ENCODE measurements around the gene RPA1. TPM values are rescaled to one million over a fixed set of nuclear protein-coding genes. Genes with fewer than 3 reads are reported as not detected.

RPA1 gene
- total RNA-seq, 2 donors from 2014 or later: 63.4 to 105 TPM

DNA sequence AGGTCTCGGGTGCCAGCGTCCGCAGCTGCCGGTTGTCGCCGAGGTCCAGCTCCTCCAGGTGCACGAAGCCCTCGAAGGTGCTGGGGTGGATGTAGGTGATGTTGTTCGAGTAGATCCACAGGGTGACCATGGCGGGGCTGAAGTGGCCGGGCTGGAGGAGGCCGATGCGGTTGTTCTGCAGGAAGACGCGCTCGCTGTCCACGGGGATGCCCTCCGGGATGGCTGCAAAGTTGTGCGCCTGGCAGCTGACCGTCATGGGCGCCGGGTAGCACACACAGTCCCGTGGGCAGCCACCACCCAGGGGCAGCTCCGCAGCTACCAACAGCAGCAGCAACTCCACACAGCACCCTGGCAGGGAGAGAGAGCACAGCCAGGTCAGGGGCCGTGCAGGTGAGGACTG, 107.7 kb downstream of the RPA1 start:
- intact Hi-C loops (cut with DNase I): no loop called here
- H3K27me3 ChIP-seq: no peaks in the 10 kb centered on the region
- no peak for DNase-seq

DNA sequence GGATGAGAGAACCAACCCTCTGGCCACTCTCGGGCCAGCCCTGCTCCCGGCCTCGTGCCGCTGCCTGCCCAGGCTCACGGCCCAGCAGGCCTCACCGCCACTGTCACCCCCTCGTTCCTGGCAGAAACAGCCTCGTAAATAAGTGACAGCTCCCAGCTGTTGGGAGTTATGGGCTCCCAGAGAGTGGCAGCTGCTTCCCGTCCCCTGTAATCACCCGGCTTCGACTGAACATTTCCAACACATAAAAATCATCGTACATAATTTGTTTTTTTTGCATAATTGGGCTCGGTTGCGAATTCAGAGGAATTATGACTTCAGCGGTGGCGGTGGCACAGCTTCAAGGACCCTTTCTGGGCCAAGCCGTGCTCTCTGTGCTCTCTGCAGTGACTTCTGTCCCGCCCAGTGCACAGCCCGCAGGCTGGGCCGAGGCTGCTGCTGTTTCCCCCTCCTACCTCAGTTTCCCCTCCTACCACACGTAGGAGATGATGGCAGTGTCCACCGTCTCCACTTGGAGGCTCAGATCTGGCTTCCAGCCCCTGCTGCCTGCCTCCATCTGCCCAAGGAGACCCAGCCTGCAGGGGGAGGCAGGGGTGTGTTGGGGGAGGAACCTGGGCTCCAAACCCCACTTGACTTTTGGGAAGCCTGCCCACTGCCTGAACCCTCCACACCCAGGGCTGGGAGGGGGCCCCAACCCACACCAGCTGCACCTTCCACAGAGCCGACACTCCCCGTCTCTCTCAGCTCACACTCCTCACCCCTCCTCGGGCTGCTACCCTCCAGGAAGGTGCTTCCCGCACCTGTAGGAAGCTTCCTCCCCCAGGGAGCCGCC, 110.4 kb downstream of the RPA1 start:
- DNase-seq: peak; percentile 43
- no peak overlapping the region for H3K27ac ChIP-seq
- H3K36me3 ChIP-seq: no peaks in the 10 kb centered on the region
- H3K4me1 ChIP-seq: no peaks in the 10 kb centered on the region
- no peaks in the 10 kb centered on the region for H3K9me3 ChIP-seq
- no peaks in the 10 kb centered on the region for H3K27me3 ChIP-seq
- intact Hi-C loops (cut with DNase I): no loop called here
- TF ChIP-seq, protein P1, sequence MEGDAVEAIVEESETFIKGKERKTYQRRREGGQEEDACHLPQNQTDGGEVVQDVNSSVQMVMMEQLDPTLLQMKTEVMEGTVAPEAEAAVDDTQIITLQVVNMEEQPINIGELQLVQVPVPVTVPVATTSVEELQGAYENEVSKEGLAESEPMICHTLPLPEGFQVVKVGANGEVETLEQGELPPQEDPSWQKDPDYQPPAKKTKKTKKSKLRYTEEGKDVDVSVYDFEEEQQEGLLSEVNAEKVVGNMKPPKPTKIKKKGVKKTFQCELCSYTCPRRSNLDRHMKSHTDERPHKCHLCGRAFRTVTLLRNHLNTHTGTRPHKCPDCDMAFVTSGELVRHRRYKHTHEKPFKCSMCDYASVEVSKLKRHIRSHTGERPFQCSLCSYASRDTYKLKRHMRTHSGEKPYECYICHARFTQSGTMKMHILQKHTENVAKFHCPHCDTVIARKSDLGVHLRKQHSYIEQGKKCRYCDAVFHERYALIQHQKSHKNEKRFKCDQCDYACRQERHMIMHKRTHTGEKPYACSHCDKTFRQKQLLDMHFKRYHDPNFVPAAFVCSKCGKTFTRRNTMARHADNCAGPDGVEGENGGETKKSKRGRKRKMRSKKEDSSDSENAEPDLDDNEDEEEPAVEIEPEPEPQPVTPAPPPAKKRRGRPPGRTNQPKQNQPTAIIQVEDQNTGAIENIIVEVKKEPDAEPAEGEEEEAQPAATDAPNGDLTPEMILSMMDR (IDR thresholded peaks at IDR 0.05): no peak
- no peak overlapping the region for H3K9ac ChIP-seq (ENCODE audit: low read depth in 2 of 2, low read length in 2 of 2)
- no peak overlapping the region for H3K4me3 ChIP-seq

More for the DNA sequence above, 107.7 kb downstream of the RPA1 start:
- Histone ChIP-seq H3K4me1 (no peaks in the 10 kb centered on the region), H3K27ac (no peak overlapping the region), H3K4me3 (no peak overlapping the region), H3K36me3 (no peaks in the 10 kb centered on the region), H3K9me3 (no peaks in the 10 kb centered on the region), H3K9ac (ENCODE audit: low read depth in 2 of 2, low read length in 2 of 2) (no peak overlapping the region)
- TF ChIP-seq, protein P1 (IDR thresholded peaks at IDR 0.05): no peak

DNA sequence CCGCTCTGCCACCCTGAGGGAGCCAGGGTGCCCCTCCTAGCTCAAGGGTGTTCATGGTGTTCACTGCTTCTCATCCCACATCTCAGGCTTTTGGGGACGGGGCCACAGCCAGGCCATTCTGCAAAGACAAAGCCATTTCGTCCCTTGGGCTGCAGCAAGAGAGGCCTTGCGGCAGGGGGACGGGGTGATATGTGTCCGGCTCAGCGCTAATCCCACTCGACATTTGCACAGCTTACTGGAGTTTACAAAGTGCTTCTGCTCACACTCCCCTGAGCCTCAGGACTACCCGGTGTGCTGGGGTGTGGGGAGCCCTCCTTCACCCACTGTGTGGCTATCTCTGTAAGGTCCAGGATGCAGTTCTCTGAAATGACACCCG, 111.0 kb downstream of the RPA1 start:
- H3K36me3 ChIP-seq: no peaks in the 10 kb centered on the region
- intact Hi-C loops (cut with DNase I): no loop called here
- TF ChIP-seq, protein P1 (IDR thresholded peaks at IDR 0.05): no peak
- H3K27me3 ChIP-seq: no peaks in the 10 kb centered on the region
- no peak overlapping the region for H3K27ac ChIP-seq
- no peaks in the 10 kb centered on the region for H3K4me1 ChIP-seq
- no peak overlapping the region for H3K9ac ChIP-seq (ENCODE audit: low read depth in 2 of 2, low read length in 2 of 2)
- no peak for DNase-seq
- no peaks in the 10 kb centered on the region for H3K9me3 ChIP-seq
- no peak overlapping the region for H3K4me3 ChIP-seq

DNA sequence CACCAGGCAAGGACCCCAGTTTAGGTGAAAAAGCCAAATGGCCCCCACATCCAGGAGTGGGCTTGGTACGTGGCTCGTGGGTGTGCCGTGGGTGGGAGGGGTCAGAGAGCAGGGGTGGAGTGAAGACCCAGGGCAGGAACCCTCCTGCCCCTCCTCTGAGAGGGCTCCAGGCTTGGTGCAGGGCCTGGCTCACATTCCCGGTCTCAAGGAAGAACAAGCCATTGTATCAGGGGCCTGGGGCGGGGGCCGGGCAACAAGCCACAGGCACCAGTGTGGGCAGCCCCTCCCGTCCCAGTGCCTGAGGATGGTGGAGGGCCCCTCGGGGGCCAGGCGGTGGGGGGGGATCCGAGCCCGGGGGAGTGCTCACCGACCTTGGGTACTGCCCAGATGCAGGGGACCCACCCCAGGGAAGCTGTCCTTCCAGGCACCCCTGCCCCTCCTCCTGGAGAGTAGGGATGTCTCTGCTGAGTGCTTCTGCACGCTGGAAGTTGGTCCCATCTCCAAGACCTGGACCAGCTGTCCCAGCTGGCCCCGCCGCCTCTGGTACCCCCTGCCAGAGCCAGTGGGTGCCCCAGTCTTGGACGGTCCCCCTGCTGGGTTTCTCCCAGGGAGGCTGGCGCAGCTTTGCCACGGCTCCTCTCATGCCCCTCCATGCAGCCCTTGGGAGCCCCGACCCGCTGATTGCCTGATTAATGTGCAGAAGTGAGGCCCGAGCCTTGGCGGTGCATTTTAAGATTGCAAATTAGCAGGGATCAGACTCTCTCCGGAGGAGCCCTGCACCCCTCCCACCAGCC, 111.7 kb downstream of the RPA1 start:
- Histone ChIP-seq H3K9ac (ENCODE audit: low read depth in 2 of 2, low read length in 2 of 2) (no peak overlapping the region), H3K27me3 (no peaks in the 10 kb centered on the region), H3K36me3 (no peaks in the 10 kb centered on the region), H3K4me3 (no peak overlapping the region), H3K4me1 (no peaks in the 10 kb centered on the region), H3K27ac (no peak overlapping the region), H3K9me3 (no peaks in the 10 kb centered on the region)
- intact Hi-C loops (cut with DNase I): no loop called here
- DNase-seq: no peak
- TF ChIP-seq, protein P1 (IDR thresholded peaks at IDR 0.05): no peak

DNA sequence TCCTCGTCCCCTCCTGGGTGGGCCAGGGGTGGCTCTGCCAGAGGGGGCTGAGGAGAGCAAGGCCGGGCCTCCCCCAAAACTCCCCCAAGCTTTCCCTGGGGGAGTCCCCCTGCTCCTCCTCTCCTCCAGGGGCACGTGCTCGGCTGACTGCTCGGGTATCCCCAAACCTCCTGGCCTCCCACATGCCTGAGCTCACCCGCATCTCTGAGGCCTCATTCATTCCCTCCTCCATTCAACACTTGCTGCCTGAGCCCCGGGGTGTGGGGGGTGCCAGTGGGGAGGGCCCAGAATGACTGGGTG, 112.2 kb downstream of the RPA1 start:
- no peaks in the 10 kb centered on the region for H3K27me3 ChIP-seq
- no peaks in the 10 kb centered on the region for H3K4me1 ChIP-seq
- no peaks in the 10 kb centered on the region for H3K9me3 ChIP-seq
- intact Hi-C loops (cut with DNase I): no loop called here
- no peak overlapping the region for H3K9ac ChIP-seq (ENCODE audit: low read depth in 2 of 2, low read length in 2 of 2)
- no peak overlapping the region for H3K27ac ChIP-seq
- DNase-seq: no peak
- no peaks in the 10 kb centered on the region for H3K36me3 ChIP-seq
- H3K4me3 ChIP-seq: no peak overlapping the region
- TF ChIP-seq, protein P1 (IDR thresholded peaks at IDR 0.05): no peak

All from colonic mucosa (tissue), 4 donors.